H1 (cell line): Measurements from ENCODE around the gene CBLL1.

Source experiments
- NRF1 ChIP-seq: IDR thresholded peaks from 2 replicates; pipeline ENCODE4 v1.6.1; 2011; ENCODE audit warnings: mild to moderate bottlenecking, low read depth, low read length, improper control_type of control experiment
- POLR2A ChIP-seq, 2 experiments: IDR thresholded peaks; 1 replicate in 1 of 2; 2 replicates in 1 of 2; pipeline ENCODE4 v1.6.1; 2011; ENCODE audit warnings: low read depth in 2 of 2, low read length in 2 of 2, mild to moderate bottlenecking in 2 of 2; ENCODE audit errors: control extremely low read depth in 1 of 2

DNA sequence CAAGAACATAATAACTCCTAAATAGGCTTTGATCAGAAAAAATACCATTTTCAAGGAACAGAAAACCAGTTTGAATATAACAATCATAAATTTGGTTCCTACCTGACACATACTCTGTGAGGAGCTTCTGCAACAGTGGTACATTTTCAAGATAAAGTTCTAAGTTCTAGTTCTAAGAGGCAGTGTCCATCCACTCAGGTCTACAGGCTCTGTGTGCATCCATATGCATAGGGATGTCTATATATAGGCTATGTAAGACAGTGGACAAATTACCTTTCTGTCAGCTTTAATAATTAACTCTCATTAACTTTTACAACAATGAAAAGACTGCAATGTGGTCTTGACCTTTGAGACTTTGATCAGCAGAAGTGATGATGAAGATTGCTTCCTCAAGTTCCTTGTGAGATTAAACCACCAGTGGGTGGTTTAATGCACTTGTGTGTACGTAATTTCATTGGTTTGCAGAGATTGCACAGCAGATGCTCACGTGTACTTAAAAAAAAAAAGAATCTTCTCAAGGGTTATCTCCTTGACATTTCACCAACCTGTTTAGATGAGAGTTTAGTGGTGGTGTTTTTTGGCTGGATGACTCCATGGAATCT, 59.2 kb downstream of the CBLL1 start, which contains the start of gene SLC26A3:
- TF ChIP-seq NRF1 (no peak), POLR2A (IDR thresholded peaks at IDR 0.05; ENCODE audit: control extremely low read depth in 1 of 2, low read depth in 2 of 2, low read length in 2 of 2) (no peak)
